AG04450 (cell line): ENCODE measurements around the gene CLEC9A. TPM values are rescaled to one million over a fixed set of nuclear protein-coding genes. Genes with fewer than 3 reads are reported as not detected.

Experiments
- CTCF ChIA-PET: fragments of 300-600, 350-600 bp; formaldehyde crosslinking; extraction: SDS; loops from one replicate; lab custom pipeline; 2022; ENCODE audit warnings: antibody characterized with exemption, inconsistent platforms; lab: Charles Lee
- POLR2A ChIA-PET: fragments of 350-600 bp; formaldehyde crosslinking; extraction: SDS; loops from one replicate; lab custom pipeline; 2021; ENCODE audit warnings: antibody characterized with exemption, inconsistent platforms; lab: Yijun Ruan, JAX
- DNase-seq: peaks from one replicate; pipeline ENCODE4 v3.0.0-alpha.2; 2011; ENCODE audit warnings: low read depth, low spot score
- H3K27ac ChIP-seq: one replicate; pipeline ENCODE4 v1.5.1; 2012; ENCODE audit warnings: low read depth, low read length, control low read depth
- H3K27me3 ChIP-seq: one replicate; pipeline ENCODE4 v1.6.0; 2012; ENCODE audit warnings: low read length; ENCODE audit not compliant: control insufficient read depth, insufficient read depth
- H3K4me3 ChIP-seq: 2 replicates; pipeline ENCODE4 v1.5.1; 2011; ENCODE audit warnings: mild to moderate bottlenecking, low read depth, low read length, control low read depth
- H3K9me3 ChIP-seq: 2 replicates; pipeline ENCODE4 v1.5.1; 2012; ENCODE audit warnings: low read length; ENCODE audit not compliant: control insufficient read depth, insufficient read depth
- CTCF ChIP-seq: IDR thresholded peaks from 2 replicates; pipeline ENCODE4 v1.5.1; 2011; ENCODE audit warnings: low read depth, low read length, control low read depth, inconsistent platforms
- polyA plus RNA-seq: library from polyadenylated mRNA; depleted of rRNA; stranded (reverse); fragments of >200 nt; gene quantifications from 2 replicates; pipeline ENCODE4 v1.2.3, GENCODE V29; 2011

The CLEC9A gene
- polyA plus RNA-seq, 1 experiment: not detected

DNA sequence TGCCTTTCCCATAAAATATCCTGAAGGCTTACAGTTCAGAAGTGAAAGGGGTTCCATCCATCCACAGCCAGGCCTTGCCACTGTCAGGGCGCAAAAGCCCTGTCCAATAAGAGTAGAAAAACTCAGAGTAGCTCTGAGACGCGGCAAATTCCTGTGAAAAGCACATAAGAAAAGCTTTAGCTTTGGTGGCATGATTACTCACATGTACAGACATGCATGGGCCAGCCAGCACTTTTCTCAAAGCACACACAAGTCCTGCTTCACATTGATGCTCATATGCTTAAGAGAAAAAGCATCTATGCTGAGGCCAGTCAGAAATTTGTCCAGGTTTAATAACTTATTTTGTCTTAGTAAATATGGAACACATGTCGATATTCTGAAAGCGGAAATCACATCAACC, 42.8 kb downstream of the CLEC9A start:
- no peak overlapping the region for H3K4me3 ChIP-seq
- POLR2A ChIA-PET: no interaction called here
- no peak overlapping the region for H3K27ac ChIP-seq
- no peak for TF ChIP-seq CTCF
- H3K9me3 ChIP-seq: no peaks in the 10 kb centered on the region
- DNase-seq: no peak
- CTCF ChIA-PET: interaction anchor here (0.6 kb wide), 1 partner anchor 58 kb away, joined by 4 read pairs; no protein-coding TSS in a partner anchor
- H3K27me3 ChIP-seq: no peaks in the 10 kb centered on the region

GRCh38 chr12:10075451-10075850, 45.0 kb downstream of the CLEC9A start:
- CTCF ChIA-PET: no interaction called here

DNA sequence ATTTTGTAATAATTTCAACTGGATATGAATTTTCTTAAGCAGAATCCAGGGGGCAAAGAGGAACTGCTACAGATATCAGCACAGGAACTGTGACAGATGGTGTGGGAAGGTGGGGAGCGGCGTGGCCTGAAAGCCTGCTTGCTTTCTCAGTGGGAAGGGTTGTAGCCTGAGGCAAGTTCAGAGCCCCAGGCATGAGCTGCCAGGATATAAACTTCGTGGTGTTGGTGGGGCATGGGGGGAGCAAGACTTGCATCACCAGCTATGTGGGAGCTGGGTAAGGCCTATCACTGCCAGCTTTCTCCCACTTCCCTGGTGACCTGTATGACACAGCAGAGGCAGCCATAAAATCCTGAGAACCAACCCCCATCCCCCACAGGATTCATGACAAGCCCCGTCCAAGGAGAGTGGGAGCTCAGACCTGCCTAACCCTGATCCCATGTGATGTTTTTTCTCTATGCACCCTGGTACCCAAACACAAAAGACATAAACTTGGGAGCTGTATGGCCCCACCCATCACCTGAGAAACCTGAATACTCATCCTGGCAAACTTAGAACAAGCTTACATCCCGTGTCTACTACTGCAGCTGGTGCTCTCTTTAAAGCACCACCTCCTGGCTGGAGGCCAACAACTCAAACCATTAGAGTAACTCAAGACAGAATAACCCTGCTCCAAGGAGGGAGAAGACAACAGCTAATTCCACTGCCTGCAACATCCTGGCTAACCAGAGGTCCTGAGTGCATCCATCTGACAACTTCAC, 51.8 kb downstream of the CLEC9A start:
- ChIA-PET CTCF (no interaction called here), POLR2A (no interaction called here)
- Histone ChIP-seq H3K9me3 (no peaks in the 10 kb centered on the region), H3K27me3 (no peaks in the 10 kb centered on the region), H3K27ac (no peak overlapping the region), H3K4me3 (no peak overlapping the region)
- no peak for TF ChIP-seq CTCF
- no peak for DNase-seq

More at GRCh38 chr12:10075451-10075850, 45.0 kb downstream of the CLEC9A start:
- H3K27me3 ChIP-seq: no peaks in the 10 kb centered on the region
- TF ChIP-seq CTCF: no peak
- no peak overlapping the region for H3K4me3 ChIP-seq
- no peak for DNase-seq
- H3K27ac ChIP-seq: no peak overlapping the region
- POLR2A ChIA-PET: no interaction called here
- H3K9me3 ChIP-seq: no peaks in the 10 kb centered on the region

GRCh38 chr12:10084733-10085132, 54.3 kb downstream of the CLEC9A start:
- Histone ChIP-seq H3K27me3 (no peaks in the 10 kb centered on the region), H3K9me3 (no peaks in the 10 kb centered on the region), H3K27ac (no peak overlapping the region), H3K4me3 (no peak overlapping the region)
- no peak for DNase-seq
- POLR2A ChIA-PET: no interaction called here
- TF ChIP-seq CTCF: no peak
- CTCF ChIA-PET: interaction anchor here (0.6 kb wide), 1 partner anchor 68 kb away, joined by 3 read pairs; no protein-coding TSS in a partner anchor

DNA sequence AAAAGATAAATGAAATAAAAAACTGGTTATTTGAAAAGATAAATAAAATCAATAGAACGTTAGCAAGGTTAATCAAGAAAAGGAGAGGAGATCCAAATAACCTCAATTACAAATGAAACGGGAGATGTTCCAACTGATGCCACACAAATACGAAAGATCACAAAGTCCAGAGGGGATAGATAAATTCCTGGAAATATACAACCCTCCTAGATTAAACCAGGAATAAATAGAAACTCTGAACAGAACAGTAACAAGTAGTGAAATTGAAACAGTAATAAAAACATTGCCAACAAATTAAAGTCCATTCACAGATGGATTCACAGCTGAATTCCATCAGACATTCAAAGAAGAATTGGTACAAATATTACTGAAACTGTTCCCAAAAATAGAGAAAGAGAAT, 55.9 kb downstream of the CLEC9A start:
- ChIA-PET CTCF (no interaction called here), POLR2A (no interaction called here)
- no peak for TF ChIP-seq CTCF
- no peaks in the 10 kb centered on the region for H3K9me3 ChIP-seq
- H3K4me3 ChIP-seq: no peak overlapping the region
- no peak for DNase-seq
- H3K27me3 ChIP-seq: peaks cover 3% of the 10 kb centered on the region
- H3K27ac ChIP-seq: no peak overlapping the region
